Ureter (tissue), 1 donor: Measurements from ENCODE around the gene MAP2K4. TPM values are rescaled to one million over a fixed set of nuclear protein-coding genes. Genes with fewer than 3 reads are reported as not detected.

ENCODE experiments used
- DNase-seq: peaks from one replicate; pipeline ENCODE4 v3.0.0-alpha.2; 2020; ENCODE audit warnings: low spot score
- total RNA-seq: library from RNA; stranded (reverse); gene quantifications from one replicate; pipeline ENCODE4 v1.2.4, GENCODE V29; 2023
- donor health status: DM: yes; HTN: yes; CAD: no.

MAP2K4 gene
- total RNA-seq, 1 donor from 2014 or later, result 51.0 TPM

GRCh38 chr17:12088035-12088434 is 67.4 kb downstream of the MAP2K4 start:
- DNase-seq, result no peak

DNA sequence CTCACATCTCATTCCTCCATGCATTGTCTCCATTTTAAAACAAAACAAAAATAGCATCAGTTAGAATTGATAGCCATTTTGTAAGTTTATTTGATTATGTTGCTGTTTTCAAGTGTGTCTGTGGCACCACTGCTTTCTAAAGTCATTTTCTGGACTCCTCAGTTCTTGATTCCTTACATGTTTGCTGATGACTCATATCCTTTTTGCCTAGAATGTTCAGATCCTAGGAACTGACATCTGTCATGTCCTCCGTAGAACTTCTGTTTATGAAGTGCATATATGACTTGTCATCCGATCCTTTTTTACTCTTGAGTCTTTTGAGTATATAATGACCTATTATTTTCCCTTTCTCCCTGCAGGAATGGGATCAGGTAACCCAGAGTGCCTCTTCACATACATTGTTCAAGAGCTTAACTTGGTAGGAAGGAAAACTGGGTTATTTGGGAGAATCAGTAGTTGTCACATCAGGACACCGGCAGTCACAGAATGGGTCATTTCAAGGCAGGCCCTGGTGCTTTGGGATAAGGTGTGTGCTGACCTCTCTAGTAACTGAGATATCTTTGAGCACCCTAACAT is 69.2 kb downstream of the MAP2K4 start:
- no peak for DNase-seq

- DNase-seq, result no peak
Measured at GRCh38 chr17:12094336-12094735, 73.7 kb downstream of the MAP2K4 start.

DNA sequence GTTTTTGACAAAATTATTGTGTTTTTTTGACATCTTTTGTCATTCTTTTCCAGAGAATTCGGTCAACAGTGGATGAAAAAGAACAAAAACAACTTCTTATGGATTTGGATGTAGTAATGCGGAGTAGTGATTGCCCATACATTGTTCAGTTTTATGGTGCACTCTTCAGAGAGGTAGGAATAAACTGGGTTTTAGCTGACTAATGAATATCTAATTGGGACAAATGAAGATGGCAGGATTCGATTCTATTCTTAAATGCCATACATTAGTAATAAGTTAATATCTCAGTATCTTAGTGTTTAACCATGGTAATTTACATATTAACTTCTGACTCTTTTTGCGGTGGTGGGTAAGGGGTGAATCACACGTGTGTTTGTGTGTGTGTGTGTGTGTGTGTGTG is 74.8 kb downstream of the MAP2K4 start:
- no peak for DNase-seq

DNA sequence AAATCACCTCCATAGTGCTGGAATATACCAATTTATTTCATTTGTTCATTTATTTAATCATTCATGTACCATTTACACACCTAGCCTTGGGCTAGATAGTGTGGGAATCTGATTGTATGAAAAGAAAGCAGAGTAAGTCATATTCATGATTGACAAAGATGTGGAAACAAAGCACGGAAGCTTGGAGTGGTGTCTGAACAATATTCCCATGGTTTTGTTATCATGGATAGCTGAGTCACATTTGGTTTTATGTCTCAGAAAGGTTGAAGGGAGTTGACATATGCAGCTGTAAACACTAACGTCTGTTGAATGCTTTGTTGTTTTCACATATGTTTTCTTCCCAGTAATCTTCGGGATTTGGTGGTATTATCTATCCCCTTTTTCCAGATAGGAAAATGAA is 76.6 kb downstream of the MAP2K4 start:
- DNase-seq, result no peak

DNA sequence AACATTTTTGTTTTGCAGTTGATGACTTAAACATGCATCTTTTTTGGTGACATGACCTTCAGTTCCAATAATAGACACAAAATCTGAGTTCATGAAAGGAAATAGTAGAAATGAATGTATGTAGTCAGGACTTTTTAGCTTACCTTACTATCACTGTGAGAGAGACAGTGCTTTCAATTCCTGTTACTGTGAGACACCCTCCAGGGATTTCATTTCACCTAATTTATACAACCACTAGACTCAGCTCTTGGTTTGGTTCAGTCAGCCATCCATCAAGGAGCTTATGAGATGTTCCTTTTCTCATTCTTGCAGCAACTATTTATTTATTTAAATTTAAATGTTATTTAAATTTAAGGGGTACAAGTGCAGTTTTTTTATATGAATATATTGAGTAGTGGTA is 77.9 kb downstream of the MAP2K4 start:
- DNase-seq, result no peak

DNA sequence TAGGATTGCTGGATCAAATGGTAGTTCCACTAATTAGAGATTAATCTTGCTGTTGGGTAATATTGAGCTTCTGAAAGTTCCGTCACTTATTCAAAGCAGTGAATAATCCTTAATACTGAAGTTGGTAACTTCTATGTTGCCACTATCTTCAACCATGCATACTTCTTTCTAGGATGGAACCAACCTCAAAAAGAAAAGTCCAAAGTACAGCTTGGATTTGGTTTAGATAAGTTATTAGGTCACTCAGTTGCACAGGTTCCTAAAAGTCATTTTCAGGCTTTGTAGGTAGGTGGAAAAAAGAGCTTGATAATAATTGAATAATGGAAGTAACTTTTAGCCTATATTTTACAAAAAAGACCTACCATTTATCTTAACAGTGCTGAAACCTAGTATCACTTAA is 78.7 kb downstream of the MAP2K4 start:
- no peak for DNase-seq

DNA sequence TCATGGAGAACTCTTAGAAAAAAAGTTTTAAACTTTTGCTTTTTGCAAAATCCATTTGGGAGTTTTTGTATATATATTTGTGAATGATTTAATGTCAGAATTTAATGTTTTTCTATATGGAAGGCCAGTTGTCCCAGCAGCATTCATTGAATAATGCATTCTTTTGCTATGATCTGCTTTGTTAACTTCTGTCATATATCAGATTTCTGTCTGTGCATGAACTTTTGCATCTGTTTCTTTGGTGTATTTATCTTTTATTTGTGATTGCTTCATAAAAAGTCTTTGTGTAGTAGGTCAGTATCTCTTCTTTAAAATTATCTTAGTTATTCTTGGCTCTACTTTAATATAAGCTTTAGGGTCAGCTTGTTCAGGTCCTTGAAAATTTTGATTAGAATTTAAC is 84.2 kb downstream of the MAP2K4 start:
- DNase-seq, result no peak

DNA sequence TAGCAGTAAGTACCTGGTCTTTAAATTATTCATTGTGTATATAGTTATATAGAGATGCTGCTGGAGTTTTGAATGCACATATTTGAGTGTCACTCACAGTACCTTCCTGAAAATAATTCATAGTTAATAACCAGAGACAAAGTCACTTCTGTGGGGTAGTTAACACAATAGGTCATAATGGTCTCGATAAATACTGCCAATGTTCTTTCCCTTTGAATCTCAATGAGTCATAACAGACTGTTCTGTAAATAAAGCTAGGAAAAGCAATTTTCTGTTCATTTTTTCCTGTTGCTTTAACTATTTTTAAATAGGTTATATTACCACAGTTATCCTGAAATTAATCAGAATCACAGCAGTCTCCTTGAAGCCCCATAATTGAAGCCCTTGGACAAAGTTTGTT is 87.2 kb downstream of the MAP2K4 start:
- no peak for DNase-seq

DNA sequence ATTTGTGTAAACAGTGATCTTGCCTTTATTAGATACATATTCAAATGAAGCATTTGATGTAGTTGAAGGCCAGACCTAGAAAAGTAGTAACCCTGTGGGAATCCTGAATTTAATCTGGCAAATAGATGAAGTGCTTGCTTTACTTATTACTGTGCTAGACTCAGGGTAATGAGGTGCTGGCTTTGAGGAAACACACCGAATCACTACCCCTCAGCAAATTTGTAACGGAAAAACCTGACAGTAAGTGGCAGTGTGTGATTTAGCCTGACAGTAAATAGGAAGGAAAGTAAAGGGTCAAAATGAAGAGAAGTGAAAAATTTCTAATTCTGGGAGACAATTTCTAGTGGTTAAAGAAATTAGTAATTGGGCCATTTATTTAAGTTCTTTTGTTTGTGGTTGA is 90.2 kb downstream of the MAP2K4 start:
- DNase-seq, result no peak

DNA sequence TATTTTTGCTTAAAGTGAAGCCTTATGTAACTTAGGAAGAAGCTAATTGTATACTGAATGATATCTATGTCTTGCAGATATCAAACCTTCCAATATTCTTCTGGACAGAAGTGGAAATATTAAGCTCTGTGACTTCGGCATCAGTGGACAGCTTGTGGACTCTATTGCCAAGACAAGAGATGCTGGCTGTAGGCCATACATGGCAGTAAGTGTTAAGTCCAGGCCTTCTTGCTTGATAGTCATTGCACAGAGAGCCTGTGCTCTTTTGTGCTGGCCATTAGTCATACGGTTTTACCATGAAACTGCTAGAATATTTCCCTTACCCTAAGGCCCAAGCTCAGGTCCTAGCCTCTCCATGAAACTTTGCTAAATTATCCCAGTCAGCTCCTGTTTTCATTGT is 92.5 kb downstream of the MAP2K4 start:
- no peak for DNase-seq

DNA sequence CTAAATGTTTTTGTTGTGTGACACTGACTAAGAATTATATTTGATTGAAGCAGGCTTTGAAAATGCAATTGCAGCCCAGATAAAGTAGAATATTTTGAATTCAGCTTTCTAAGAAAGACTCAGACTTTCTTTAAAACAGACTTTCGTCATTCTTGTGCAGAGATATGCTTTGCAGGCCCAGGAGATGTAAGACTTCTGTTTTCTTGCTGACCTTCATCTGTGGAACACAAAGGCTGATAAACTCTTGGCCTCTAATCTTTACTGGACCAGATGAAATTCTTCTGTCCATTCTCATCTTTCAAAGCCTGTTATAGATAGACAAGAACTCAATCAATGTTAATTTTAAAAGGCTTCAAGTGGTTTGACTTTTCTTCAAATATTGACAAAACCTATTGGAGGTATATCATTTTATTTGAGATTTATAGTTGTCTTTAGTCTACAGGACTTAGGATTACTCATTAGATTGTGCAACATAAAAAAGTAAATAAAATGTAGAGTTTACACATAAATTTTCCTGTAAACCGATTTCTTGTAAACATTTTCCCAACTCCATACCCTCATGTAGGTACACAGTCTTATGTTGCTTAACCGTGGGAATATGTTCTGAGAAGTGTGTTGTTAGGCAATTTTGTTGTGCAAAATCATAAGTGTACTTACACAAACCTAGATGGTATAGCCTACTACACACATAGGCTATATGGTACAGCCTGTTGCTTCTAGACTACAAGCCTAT is 94.2 kb downstream of the MAP2K4 start:
- DNase-seq, result no peak

DNA sequence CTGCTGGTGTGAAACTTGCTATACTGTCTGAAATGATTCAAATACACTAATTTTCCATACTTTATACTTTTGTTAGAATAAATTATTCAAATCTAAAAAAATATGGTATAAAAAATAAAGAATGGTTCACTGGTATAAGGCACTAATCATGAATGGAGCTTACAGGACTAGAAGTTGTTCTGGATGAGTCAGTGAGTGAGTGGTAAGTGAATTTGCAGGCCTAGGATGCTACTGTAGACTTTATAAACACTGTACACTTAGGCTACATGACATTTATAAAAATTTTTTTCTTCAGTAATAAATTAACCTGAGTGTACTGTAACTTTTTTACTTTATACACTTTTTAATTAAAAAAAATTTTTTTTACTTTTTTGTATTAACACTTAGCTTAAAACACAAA is 95.5 kb downstream of the MAP2K4 start:
- DNase-seq, result no peak

DNA sequence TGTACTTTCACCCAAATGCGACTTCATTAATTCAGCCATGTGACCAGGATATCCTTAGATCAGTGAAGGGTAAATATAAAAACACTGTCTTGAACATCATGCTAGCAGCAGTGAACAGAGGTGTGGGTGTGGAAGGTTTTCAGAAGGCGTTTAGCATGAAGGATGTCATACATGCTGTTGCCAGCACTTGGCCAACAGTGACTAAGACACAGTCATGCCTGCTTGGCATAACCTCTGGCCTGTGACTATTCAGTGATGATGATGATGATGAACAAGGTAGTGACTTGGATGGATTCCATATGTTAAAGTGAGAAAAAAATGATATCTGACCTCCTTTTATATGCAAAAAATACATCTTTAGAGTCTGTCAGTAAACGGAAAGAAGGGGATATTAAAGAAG is 97.9 kb downstream of the MAP2K4 start:
- no peak for DNase-seq

DNA sequence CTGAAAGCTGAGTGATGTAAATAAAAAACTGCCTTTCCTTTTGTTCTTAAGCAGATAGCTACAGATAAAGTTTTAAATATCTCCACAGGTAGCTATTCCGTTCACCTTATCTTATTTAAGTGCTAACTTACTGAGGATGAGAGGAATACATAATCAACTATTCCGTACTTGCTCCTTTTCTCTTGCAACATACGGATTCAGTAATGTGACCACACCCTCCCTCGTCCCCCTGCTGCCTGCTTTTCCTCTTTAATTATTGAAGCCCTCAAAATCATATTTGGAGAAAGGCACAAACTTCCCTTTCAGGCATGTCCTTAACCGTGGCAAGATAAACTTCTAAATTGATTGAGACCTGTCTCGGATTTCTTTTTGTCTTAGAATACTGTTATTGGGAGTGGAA is 101.4 kb downstream of the MAP2K4 start:
- DNase-seq, result no peak

DNA sequence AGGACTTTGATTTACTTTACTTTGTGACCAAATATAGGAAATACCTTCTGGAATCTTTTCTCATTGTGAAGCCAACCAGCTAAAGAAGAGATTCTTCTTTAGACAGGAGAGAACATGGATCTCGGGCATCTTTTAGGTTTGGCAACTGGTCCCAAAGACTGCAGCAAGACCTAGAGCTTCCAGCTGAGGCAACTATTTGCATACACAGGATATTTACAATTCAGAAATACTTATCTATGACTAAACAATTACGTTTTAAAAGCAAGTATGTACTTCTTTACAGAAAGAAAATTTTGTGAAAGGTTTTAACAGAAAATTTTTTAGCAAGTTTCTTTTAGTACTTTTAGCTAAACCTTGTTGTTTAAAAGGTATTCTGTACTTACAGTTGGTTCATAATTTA is 106.5 kb downstream of the MAP2K4 start:
- DNase-seq, result no peak

GRCh38 chr17:12127667-12128066 is 107.0 kb downstream of the MAP2K4 start:
- DNase-seq, result no peak

DNA sequence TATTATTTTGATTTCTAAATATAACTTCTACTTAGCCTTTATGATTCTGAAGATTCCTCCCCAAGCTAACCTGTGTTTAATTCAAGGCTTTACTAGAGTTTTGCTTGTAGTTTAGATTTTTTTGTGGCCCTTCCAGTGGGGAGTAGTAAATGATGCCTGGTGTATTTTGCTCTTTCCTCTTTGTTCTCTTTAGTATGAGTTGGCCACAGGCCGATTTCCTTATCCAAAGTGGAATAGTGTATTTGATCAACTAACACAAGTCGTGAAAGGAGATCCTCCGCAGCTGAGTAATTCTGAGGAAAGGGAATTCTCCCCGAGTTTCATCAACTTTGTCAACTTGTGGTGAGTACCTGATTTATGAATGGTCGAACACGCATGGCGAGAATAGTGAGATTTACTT is 108.3 kb downstream of the MAP2K4 start:
- DNase-seq, result no peak

GRCh38 chr17:12133183-12133582 is 112.5 kb downstream of the MAP2K4 start:
- DNase-seq, result no peak

DNA sequence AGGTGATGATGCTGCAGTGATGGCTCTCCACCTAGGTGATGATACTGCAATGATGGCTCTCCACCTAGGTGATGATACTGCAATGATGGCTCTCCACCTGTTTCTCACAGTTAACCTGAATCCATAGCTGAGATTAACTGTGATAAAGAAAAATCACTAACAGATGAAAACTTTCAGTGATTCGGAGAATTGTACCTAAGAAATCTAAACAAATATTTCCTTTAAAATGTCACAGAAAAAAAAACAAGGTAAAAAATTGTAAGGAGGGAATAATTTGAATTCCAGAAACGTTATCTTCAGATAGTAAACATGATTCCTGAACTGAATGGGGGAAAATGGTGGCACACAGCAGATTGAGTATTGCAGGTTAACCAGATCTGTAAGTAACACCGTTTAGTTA is 113.4 kb downstream of the MAP2K4 start:
- DNase-seq, result no peak

- DNase-seq, result no peak
Measured at GRCh38 chr17:12134587-12134986, 113.9 kb downstream of the MAP2K4 start.

GRCh38 chr17:12136243-12136642 is 115.6 kb downstream of the MAP2K4 start:
- no peak for DNase-seq

DNA sequence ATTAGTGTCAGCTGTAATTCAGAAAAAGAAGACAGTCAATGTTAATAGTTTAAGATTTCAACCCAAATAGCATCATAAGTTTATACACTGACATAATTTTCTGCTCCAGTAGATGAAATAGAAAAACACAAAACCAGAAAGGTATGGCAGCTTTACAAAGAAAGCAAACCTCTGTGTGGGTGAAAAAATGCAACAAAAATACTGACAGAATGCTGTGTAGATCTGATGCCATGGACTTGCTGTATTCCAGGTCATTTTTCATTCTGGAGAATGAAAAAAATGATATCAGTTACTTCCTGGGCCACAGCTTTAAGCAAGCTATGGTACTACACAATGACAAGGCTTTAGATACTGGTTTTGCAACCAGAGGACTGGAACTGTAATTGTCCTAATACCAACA is 116.0 kb downstream of the MAP2K4 start:
- no peak for DNase-seq

GRCh38 chr17:12137859-12138258 is 117.2 kb downstream of the MAP2K4 start:
- DNase-seq, result no peak
